ENCODE data around the gene ARSH.
"Not testable (repeated sequence)": the region's sequence is repeated elsewhere in the genome, so short reads cannot be mapped to it uniquely, and the experiment has no call there.

Gene ARSH

DNA sequence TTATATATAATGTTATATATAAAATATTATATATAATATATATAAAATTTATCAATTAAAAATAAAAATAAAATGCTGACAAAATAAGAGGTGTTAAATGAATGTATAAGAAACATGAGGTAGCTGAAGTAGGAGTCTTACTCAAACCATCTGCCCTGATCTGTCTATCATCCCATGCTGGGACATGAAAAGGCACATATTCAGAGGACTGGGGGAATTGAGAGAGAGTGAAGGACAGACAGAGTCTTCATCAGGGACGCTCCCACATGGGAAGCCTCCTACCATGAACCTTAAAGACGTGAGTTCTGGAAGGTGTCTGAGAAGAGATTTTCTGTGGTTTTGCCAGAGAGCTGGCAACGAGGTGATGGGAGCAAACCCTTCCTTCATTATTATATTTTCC is 30.9 kb downstream of the ARSH start:
- no peak for DNase-seq (ENCODE audit: low spot score)

- DNase-seq (ENCODE audit: low spot score) = no peak
Measured at GRCh38 chrX:3044196-3044595, 37.9 kb downstream of the ARSH start.

- DNase-seq (ENCODE audit: low spot score) = no peak
Measured at GRCh38 chrX:3044671-3045070, 38.3 kb downstream of the ARSH start.

- DNase-seq (ENCODE audit: low spot score) = no peak
Measured at GRCh38 chrX:3046253-3047240, 40.2 kb downstream of the ARSH start.

DNA sequence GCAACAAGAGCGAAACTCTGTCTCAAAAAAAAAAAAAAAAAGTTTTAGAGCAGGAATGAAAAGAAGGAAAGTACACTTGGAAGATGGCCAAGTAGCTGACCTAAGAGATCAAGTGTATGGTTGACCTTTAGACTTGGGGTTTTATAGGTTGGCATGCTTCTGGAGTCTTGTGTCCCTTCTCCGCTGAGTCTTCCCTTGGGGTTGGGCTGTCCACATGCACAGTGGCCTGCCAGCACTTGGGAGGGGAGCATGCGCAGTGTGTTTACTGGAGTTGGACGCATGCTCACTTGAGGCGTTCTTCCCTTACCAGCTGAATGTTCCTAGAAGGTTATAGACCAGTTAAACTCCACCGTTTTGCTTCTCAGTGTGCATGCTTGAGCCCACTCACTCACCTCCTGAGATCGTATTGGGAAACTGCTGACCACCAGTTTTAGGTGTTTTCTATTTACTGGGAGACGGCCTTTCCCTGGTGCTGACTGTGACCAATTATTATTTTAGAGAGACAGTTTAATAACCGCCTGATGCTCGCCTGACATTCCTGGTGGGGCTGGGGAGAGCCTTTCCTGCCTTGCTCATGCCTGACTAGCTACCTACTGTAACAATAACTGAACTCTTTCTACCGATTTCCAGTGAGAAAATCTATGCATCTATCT is 44.3 kb downstream of the ARSH start:
- DNase-seq (ENCODE audit: low spot score) = not testable (repeated sequence)

DNA sequence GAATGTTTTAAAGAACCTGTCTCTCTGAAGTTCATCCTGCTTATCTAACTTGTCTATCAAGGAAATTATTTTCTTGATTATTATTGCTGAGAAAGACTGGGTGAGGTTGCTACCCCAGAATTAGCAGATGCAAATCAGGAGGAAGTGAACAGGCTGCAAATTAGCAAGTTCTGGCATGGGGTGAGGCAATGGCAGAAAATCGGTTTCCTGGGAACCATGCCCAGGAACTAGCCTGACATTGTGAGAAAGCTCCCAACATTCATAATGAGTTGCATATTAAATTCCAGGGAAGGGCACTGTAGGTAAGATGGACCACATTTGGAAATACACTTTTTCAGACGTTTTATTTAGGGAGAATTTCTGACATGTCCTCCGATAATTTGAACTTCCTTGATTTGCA is 46.5 kb downstream of the ARSH start:
- DNase-seq (ENCODE audit: low spot score) = no peak

GRCh38 chrX:3066555-3066954 is 60.2 kb downstream of the ARSH start:
- peak; percentile 12 for DNase-seq (ENCODE audit: low spot score)

DNA sequence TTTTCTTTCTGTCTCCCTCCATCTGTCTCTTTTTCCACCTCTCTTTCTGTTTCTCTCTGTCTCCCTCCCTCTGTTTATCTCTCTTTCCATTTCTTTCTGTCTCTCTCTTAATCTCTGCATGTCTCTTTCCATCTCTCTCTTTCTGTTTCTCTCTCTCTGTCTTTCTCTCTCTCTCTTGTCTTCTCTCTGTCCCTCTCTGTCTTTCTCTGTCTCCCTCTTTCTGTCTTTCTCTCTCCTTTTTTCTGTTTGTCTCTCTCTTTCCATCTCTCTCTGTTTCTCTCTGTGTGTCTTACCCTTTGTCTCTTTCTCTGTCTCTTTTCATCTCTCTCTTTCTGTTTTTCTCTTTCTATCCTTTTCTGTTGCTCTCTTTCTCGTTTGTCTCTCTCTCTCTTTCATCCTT is 69.6 kb downstream of the ARSH start:
- no peak for DNase-seq (ENCODE audit: low spot score)

- DNase-seq (ENCODE audit: low spot score) = no peak
Measured at GRCh38 chrX:3076416-3076991, 70.2 kb downstream of the ARSH start.

Data from globus pallidus (tissue), 1 donor.